K562 (cell line): ENCODE data around the gene FBXO44.

Experiments used
- CBX3 ChIP-seq, 2 experiments: IDR thresholded peaks; 1 replicate in 1 of 2; 2 replicates in 1 of 2; pipeline ENCODE4 v1.6.1; 2012; ENCODE audit warnings: inconsistent platforms in 2 of 2, low read length in 2 of 2, borderline replicate concordance in 1 of 2, control low read depth in 1 of 2
- CTCF ChIP-seq, 3 experiments: IDR thresholded peaks in 2 of 3; conservative IDR thresholded peaks in 1 of 3; 2 replicates each; pipeline ENCODE4 v1.5.1; 2011 to 2012; ENCODE audit warnings: low read length in 3 of 3, mild to moderate bottlenecking in 3 of 3, control low read depth in 2 of 3, improper control_type of control experiment in 1 of 3, inconsistent platforms in 1 of 3, low read depth in 1 of 3, mixed read lengths in 1 of 3, moderate library complexity in 1 of 3; ENCODE audit not compliant: insufficient read depth in 2 of 3
- ELK1 ChIP-seq: sonication (generic); formaldehyde crosslinking; IDR thresholded peaks from 2 replicates; pipeline ENCODE4 v1.8.1; 2022; ENCODE audit warnings: missing genetic modification reagents
- HDAC6 ChIP-seq: IDR thresholded peaks from 2 replicates; pipeline ENCODE4 v1.6.1; 2012; ENCODE audit warnings: low read depth, mild to moderate bottlenecking, control low read depth, inconsistent platforms, low read length, moderate library complexity
- MTF1 ChIP-seq: fragments of 250-450 bp; sonication (Bioruptor Pico); IDR thresholded peaks from 2 replicates; pipeline ENCODE4 v1.9.0; 2021; ENCODE audit warnings: moderate library complexity, mild to moderate bottlenecking, inconsistent platforms, borderline replicate concordance
- NFRKB ChIP-seq: fragments of 450-650 bp; IDR thresholded peaks from 2 replicates; pipeline ENCODE4 v1.6.1; 2016; ENCODE audit warnings: low read depth
- NFYB ChIP-seq: IDR thresholded peaks from 2 replicates; pipeline ENCODE4 v1.6.1; 2011; ENCODE audit warnings: mild to moderate bottlenecking, moderate library complexity; ENCODE audit not compliant: insufficient read length; ENCODE audit errors: extremely low read depth
- POLR2A ChIP-seq: fragments of 450-650 bp; conservative IDR thresholded peaks from 2 replicates; pipeline ENCODE4 v1.6.1; 2016
- POLR2AphosphoS5 ChIP-seq: IDR thresholded peaks from 2 replicates; pipeline ENCODE4 v1.6.1; 2011; ENCODE audit warnings: mild to moderate bottlenecking, low read depth, low read length, moderate library complexity; ENCODE audit not compliant: control insufficient read depth, insufficient read depth
- SP1 ChIP-seq: sonication (generic); formaldehyde crosslinking; IDR thresholded peaks from 2 replicates; pipeline ENCODE4 v1.8.1; 2022; ENCODE audit warnings: mild to moderate bottlenecking, missing genetic modification reagents
- XRCC5 ChIP-seq: fragments of 200-400 bp; formaldehyde crosslinking; IDR thresholded peaks from 2 replicates; pipeline ENCODE4 v1.6.1; 2017; ENCODE audit warnings: low read depth, mild to moderate bottlenecking, low read length
- TF ChIP-seq, protein P1 (sequence below): fragments of 450-650 bp; conservative IDR thresholded peaks from 2 replicates; pipeline ENCODE4 v1.6.1; 2016; ENCODE audit warnings: missing genetic modification characterization, low read depth, mild to moderate bottlenecking, missing compliant biosample characterization, moderate library complexity

DNA sequence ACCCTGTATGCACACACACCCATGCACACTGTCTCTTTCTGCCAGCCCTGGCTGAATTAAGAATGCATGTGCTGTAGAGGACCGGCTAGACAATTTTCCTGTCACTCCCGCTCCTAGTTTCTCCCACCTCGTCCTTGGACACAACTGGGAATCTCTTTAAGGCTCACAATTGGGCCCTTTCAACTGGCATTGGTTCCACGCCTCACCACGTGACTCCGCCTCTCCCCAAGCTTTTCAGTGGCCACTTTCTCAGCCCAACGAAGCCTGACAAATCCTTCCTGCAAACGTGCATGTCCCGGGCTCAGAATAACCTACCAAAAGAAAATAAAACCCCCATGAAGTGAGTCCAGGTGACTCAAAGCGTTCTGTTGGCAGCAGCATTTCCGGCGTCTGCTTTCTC, 34.3 kb upstream of the FBXO44 start:
- TF ChIP-seq SP1 (CRISPR knock-in tag) (no peak), MTF1 (CRISPR knock-in tag) (no peak), POLR2AphosphoS5 (no peak), ELK1 (CRISPR knock-in tag) (no peak), CBX3 (IDR thresholded peaks at IDR 0.05; ENCODE audit: borderline replicate concordance in 1 of 2, low read length in 2 of 2) (no peak), XRCC5 (no peak), CTCF (IDR thresholded peaks at IDR 0.05 in 2 of 3, conservative IDR thresholded peaks at IDR 0.05 in 1 of 3; ENCODE audit: insufficient read depth in 2 of 3, low read depth in 1 of 3, low read length in 3 of 3) (no peak), NFYB (no peak), HDAC6 (no peak), NFRKB (no peak), POLR2A (no peak)
- TF ChIP-seq, protein P1, sequence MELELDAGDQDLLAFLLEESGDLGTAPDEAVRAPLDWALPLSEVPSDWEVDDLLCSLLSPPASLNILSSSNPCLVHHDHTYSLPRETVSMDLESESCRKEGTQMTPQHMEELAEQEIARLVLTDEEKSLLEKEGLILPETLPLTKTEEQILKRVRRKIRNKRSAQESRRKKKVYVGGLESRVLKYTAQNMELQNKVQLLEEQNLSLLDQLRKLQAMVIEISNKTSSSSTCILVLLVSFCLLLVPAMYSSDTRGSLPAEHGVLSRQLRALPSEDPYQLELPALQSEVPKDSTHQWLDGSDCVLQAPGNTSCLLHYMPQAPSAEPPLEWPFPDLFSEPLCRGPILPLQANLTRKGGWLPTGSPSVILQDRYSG (tag): no peak
